Mammary epithelial cell (primary cell): Measurements from ENCODE around the gene CD109.

Experiments
- EZH2 ChIP-seq: IDR thresholded peaks from 2 replicates; pipeline ENCODE4 v1.6.1; 2012; ENCODE audit warnings: low read length, inconsistent platforms, borderline replicate concordance
- TF ChIP-seq, protein P1 (sequence below), 2 donors: IDR thresholded peaks in 1 of 2; conservative IDR thresholded peaks in 1 of 2; 2 replicates each; pipeline ENCODE4 v1.5.1; 2011 to 2012; ENCODE audit warnings: inconsistent platforms in 2 of 2, low read length in 2 of 2, mild to moderate bottlenecking in 2 of 2, control low read depth in 1 of 2, low read depth in 1 of 2; ENCODE audit not compliant: insufficient read depth in 1 of 2; ENCODE audit errors: extremely low read depth in 1 of 2

- TF ChIP-seq, protein P1, sequence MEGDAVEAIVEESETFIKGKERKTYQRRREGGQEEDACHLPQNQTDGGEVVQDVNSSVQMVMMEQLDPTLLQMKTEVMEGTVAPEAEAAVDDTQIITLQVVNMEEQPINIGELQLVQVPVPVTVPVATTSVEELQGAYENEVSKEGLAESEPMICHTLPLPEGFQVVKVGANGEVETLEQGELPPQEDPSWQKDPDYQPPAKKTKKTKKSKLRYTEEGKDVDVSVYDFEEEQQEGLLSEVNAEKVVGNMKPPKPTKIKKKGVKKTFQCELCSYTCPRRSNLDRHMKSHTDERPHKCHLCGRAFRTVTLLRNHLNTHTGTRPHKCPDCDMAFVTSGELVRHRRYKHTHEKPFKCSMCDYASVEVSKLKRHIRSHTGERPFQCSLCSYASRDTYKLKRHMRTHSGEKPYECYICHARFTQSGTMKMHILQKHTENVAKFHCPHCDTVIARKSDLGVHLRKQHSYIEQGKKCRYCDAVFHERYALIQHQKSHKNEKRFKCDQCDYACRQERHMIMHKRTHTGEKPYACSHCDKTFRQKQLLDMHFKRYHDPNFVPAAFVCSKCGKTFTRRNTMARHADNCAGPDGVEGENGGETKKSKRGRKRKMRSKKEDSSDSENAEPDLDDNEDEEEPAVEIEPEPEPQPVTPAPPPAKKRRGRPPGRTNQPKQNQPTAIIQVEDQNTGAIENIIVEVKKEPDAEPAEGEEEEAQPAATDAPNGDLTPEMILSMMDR (conservative IDR thresholded peaks at IDR 0.05 in 1 of 2, IDR thresholded peaks at IDR 0.05 in 1 of 2; ENCODE audit: extremely low read depth in 1 of 2, insufficient read depth in 1 of 2, low read depth in 1 of 2, low read length in 2 of 2), result no peak
- TF ChIP-seq EZH2, result no peak
These were observed 38.8 kb upstream of the CD109 start for GRCh38 chr6:73657201-73657600.
